Right lobe of liver (tissue), 6 donors: ENCODE data around the gene DYNC1I1. TPM values are rescaled to one million over a fixed set of nuclear protein-coding genes. Genes with fewer than 3 reads are reported as not detected.

Experiments used
- ATAC-seq, 4 donors: fragments of 200-7000 bp; cut with Tn5 transposase; one replicate each; pipeline ENCODE4 v1.9.1; 2020; ENCODE audit warnings: mild to moderate bottlenecking in 4 of 4, moderate library complexity in 4 of 4
- DNase-seq, 3 donors: peaks; one replicate each; pipeline ENCODE4 v3.0.0-alpha.2; 2020
- H3K27ac ChIP-seq, 3 donors: fragments of 200-600 bp; one replicate each; pipeline ENCODE4 v1.8.0; 2022
- H3K27me3 ChIP-seq, 2 donors: fragments of 200-600 bp; one replicate each; pipeline ENCODE4 v1.8.0; 2022
- H3K36me3 ChIP-seq, 4 donors: fragments of 200-600 bp; sonication (generic) in 1 of 4; one replicate each; pipeline versions ENCODE4 v1.5.1 to v1.8.0; 2017 to 2022; ENCODE audit warnings: control low read depth in 1 of 4
- H3K4me1 ChIP-seq, 4 donors: fragments of 200-600 bp; sonication (generic) in 1 of 4; one replicate each; pipeline versions ENCODE4 v1.5.1 to v1.8.0; 2017 to 2022; ENCODE audit warnings: control low read depth in 1 of 4
- H3K4me3 ChIP-seq, 3 donors: fragments of 200-600 bp; one replicate each; pipeline ENCODE4 v1.8.0; 2022
- H3K9me3 ChIP-seq, 4 donors: fragments of 200-600 bp; sonication (generic) in 1 of 4; one replicate each; pipeline versions ENCODE4 v1.5.1 to v1.8.0; 2017 to 2022; ENCODE audit warnings: control low read depth in 1 of 4
- CTCF ChIP-seq, 4 donors: fragments of 200-600 bp in 3 of 4; fragments of 450-650 bp in 1 of 4; IDR thresholded peaks; one replicate each; pipeline versions ENCODE4 v1.5.1 to v1.8.0; 2016 to 2022; ENCODE audit warnings: antibody characterized with exemption in 4 of 4, mild to moderate bottlenecking in 2 of 4
- POLR2A ChIP-seq: fragments of 450-650 bp; IDR thresholded peaks from one replicate; pipeline ENCODE4 v1.6.1; 2017; ENCODE audit warnings: antibody characterized with exemption, mild to moderate bottlenecking
- WGBS: methylation state at CpG from one replicate; pipeline ENCODE4 v1.1.6; 2018; ENCODE audit warnings: low coverage, low lambda C conversion rate; ENCODE audit not compliant: insufficient coverage; ENCODE audit errors: missing lambda C conversion rate; 5-methylcytosine and 5-hydroxymethylcytosine counted together
- intact Hi-C, 2 donors: fragments of 100-400 bp; cut with DNase I; formaldehyde crosslinking; loops; one replicate each; pipeline versions ENCODE4 v1.11.2 to v1.14.1; 2022
- total RNA-seq, 6 experiments: library from RNA; depleted of rRNA in 2 of 6; stranded (reverse); fragments of >200 nt in 2 of 6; fragmentation: NEBNext Ultra II Directional in 3 of 6; extraction: Animal tissue kit (Norgen Biotek cat#: 25700) in 3 of 6; gene quantifications; one replicate each; pipeline versions ENCODE4 v1.1.0 to v1.2.4, GENCODE V29; 2016 to 2023
- donor health status: DM: no; HTN: yes; CAD: no.
- donor health status: DM: no; HTN: no; CAD: no.
- donor health status: DM: no; HTN: no; CAD: no.
- donor health status: DM: no; HTN: yes; CAD: no.
- donor health status: DM: no; HTN: yes; CAD: no.

Gene DYNC1I1
- total RNA-seq, 6 experiments from 2014 or later, result 0.09 to 1.1 (median 0.62) TPM

- 66% methylated on average over 3 of the region's 3 CpGs for WGBS
- Histone ChIP-seq H3K27me3 (no peaks in the 10 kb centered on the region), H3K9me3 (no peaks in the 10 kb centered on the region), H3K4me3 (no peak overlapping the region), H3K36me3 (no peaks in the 10 kb centered on the region), H3K4me1 (no peaks in the 10 kb centered on the region), H3K27ac (no peak overlapping the region)
- DNase-seq (no peak), ATAC-seq (no peak)
- TF ChIP-seq CTCF (IDR thresholded peaks at IDR 0.05) (no peak), POLR2A (no peak)
- intact Hi-C loops, result no loop called here
Observed at GRCh38 chr7:96040250-96040772, 268.0 kb downstream of the DYNC1I1 start.

GRCh38 chr7:96041171-96041570 is 268.8 kb downstream of the DYNC1I1 start:
- Histone ChIP-seq H3K9me3 (no peaks in the 10 kb centered on the region), H3K36me3 (no peaks in the 10 kb centered on the region), H3K27me3 (no peaks in the 10 kb centered on the region), H3K4me1 (no peaks in the 10 kb centered on the region), H3K27ac (no peak overlapping the region), H3K4me3 (no peak overlapping the region)
- no peak for TF ChIP-seq CTCF (IDR thresholded peaks at IDR 0.05)
- no peak for TF ChIP-seq POLR2A
- ATAC-seq (no peak), DNase-seq (no peak)
- WGBS, result 84% methylated on average over 1 of the region's 1 CpG
- intact Hi-C loops, result no loop called here

- Histone ChIP-seq H3K27ac (no peak overlapping the region), H3K9me3 (no peaks in the 10 kb centered on the region), H3K36me3 (no peaks in the 10 kb centered on the region), H3K27me3 (no peaks in the 10 kb centered on the region), H3K4me1 (no peaks in the 10 kb centered on the region), H3K4me3 (no peak overlapping the region)
- DNase-seq (no peak), ATAC-seq (no peak)
- TF ChIP-seq POLR2A (no peak), CTCF (IDR thresholded peaks at IDR 0.05) (no peak)
- WGBS, result 79% methylated on average over 3 of the region's 3 CpGs
- intact Hi-C loops, result no loop called here
Observed at GRCh38 chr7:96045181-96045580, 272.8 kb downstream of the DYNC1I1 start.

GRCh38 chr7:96045919-96046318 is 273.6 kb downstream of the DYNC1I1 start:
- Histone ChIP-seq H3K4me3 (no peak overlapping the region), H3K27me3 (no peaks in the 10 kb centered on the region), H3K36me3 (no peaks in the 10 kb centered on the region), H3K27ac (no peak overlapping the region), H3K9me3 (no peaks in the 10 kb centered on the region), H3K4me1 (no peaks in the 10 kb centered on the region)
- intact Hi-C loops, result no loop called here
- DNase-seq (no peak), ATAC-seq (peak in 1 of 4 donors; percentile 26)
- 29% methylated on average over 4 of the region's 4 CpGs for WGBS
- TF ChIP-seq CTCF (IDR thresholded peaks at IDR 0.05) (no peak), POLR2A (no peak)

- TF ChIP-seq CTCF (IDR thresholded peaks at IDR 0.05) (no peak), POLR2A (no peak)
- no peaks in the 10 kb centered on the region for H3K9me3 ChIP-seq
- intact Hi-C loops, result no loop called here
- DNase-seq, result no peak
- ATAC-seq, result no peak
- H3K4me1 ChIP-seq, result no peaks in the 10 kb centered on the region
- no peaks in the 10 kb centered on the region for H3K36me3 ChIP-seq
- no peaks in the 10 kb centered on the region for H3K27me3 ChIP-seq
- H3K27ac ChIP-seq, result no peak overlapping the region
- no peak overlapping the region for H3K4me3 ChIP-seq
Observed at GRCh38 chr7:96052289-96052688, 279.9 kb downstream of the DYNC1I1 start.
